Measurements from ENCODE around the gene BTBD9.
"Not testable (repeated sequence)": the region's sequence is repeated elsewhere in the genome, so short reads cannot be mapped to it uniquely, and the experiment has no call there.

The BTBD9 gene

DNA sequence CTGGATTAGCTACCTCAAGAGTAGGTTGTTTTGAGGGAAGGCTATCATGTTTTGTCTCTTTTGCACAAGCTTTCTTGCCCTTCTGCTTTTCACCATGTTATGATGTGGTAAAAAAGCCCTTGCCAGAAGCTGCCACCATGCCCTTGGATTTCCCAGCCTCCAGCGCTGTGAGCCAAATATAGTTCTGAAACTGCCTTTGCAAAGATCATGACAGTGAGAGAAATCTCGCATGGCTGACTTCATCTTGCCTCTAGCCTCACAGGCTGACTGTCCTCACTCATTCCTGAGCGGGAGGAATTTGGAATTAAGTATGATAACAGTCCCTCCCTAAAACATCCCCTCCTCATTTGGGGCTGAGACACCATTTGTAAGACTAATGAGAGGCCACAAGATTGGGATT, 207.7 kb downstream of the BTBD9 start:
- H3K4me3 ChIP-seq (replicated peaks; ENCODE audit: low read depth, low read length): no peak overlapping the region
- TF ChIP-seq, protein P1, sequence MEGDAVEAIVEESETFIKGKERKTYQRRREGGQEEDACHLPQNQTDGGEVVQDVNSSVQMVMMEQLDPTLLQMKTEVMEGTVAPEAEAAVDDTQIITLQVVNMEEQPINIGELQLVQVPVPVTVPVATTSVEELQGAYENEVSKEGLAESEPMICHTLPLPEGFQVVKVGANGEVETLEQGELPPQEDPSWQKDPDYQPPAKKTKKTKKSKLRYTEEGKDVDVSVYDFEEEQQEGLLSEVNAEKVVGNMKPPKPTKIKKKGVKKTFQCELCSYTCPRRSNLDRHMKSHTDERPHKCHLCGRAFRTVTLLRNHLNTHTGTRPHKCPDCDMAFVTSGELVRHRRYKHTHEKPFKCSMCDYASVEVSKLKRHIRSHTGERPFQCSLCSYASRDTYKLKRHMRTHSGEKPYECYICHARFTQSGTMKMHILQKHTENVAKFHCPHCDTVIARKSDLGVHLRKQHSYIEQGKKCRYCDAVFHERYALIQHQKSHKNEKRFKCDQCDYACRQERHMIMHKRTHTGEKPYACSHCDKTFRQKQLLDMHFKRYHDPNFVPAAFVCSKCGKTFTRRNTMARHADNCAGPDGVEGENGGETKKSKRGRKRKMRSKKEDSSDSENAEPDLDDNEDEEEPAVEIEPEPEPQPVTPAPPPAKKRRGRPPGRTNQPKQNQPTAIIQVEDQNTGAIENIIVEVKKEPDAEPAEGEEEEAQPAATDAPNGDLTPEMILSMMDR (IDR thresholded peaks at IDR 0.05; ENCODE audit: low read length, missing control alignments): no peak
- no peak for DNase-seq (ENCODE audit: low read depth)

DNA sequence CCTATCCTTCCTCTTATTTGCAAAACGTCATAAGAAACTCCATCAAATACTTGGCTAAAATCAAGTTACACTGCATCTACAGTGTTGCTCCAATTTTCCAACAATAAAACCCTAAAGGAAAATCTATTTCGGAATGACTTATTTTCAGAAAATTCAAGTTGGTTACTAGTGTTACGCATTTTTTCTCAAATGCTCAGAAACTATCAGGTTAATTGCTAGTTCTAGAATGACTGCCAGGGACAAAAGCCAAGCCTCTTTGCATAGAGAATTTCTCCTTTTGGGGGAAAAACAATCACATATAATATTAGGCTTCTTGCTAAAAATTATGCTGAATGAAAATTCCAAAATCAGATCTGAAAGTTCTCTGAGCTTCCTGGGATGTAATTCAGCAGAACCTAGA, 210.2 kb downstream of the BTBD9 start:
- DNase-seq (ENCODE audit: low read depth): no peak

DNA sequence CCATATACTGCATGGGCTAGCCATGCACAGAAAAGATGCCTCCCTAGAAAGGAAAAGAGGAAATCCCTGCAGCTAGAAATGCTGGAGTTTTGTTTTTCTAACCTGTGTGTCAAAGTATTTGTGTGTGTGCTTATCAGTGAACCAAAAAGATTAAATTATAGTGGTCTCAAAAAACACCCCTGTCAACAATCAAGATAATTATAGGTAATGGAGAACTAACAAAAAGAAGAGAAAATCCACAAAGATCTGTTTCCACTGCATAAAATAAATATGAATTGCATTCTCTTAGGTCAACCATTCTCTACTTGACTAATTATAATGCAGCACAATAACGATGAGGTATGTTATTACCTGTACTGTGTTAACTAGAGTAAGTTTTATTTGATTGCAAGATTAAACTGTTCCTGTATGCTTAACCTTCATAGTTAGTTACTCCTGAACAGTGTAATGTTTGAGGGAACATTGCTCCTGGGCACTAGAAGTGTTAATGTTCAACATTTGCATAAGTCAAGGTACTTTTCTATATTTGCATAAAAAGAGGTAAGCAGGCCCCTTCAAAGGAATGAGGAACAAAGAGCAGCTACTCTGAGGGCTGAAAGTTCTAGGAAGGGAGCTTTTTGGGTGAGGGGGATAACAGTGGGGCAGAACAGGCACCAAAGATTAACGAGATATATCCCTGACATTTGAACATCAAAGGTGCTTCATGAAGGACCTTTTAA, 212.1 kb downstream of the BTBD9 start:
- H3K4me3 ChIP-seq (replicated peaks; ENCODE audit: low read depth, low read length): no peak overlapping the region
- TF ChIP-seq, protein P1 (IDR thresholded peaks at IDR 0.05; ENCODE audit: low read length, missing control alignments): no peak
- DNase-seq (ENCODE audit: low read depth): no peak

More for the DNA sequence above, 210.2 kb downstream of the BTBD9 start:
- TF ChIP-seq, protein P1 (IDR thresholded peaks at IDR 0.05; ENCODE audit: low read length, missing control alignments): no peak
- no peak overlapping the region for H3K4me3 ChIP-seq (replicated peaks; ENCODE audit: low read depth, low read length)

DNA sequence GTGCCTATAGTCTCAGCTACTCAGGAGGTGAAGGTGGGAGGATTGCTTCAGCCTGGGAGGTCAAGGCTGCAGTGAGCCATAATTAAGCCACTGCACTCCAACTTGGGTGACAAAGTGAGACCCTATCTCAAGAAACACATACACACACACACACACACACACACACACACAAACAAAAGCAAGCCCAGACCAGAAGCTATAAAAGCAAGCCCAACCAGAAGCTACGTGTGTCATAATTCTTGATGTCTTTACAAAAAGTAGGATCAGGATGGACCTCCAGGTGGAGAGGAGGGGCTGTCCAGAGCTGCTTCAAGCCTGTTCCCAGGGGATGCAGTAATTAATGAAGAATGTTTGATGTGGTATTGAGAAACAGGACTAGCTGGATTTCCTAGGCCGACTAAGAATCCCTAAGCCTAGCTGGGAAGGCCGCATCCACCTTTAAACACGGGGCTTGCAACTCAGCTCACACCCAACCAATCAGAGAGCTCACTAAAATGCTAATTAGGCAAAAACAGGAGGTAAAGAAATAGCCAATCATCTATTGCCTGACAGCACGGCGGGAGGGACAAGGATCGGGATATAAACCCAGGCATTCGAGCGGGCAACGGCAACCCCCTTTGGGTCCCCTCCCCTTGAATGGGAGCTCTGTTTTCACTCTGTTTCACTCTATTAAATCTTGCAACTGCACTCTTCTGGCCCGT, 213.8 kb downstream of the BTBD9 start:
- DNase-seq (ENCODE audit: low read depth); H3K4me3 ChIP-seq (replicated peaks; ENCODE audit: low read depth, low read length): not testable (repeated sequence)

DNA sequence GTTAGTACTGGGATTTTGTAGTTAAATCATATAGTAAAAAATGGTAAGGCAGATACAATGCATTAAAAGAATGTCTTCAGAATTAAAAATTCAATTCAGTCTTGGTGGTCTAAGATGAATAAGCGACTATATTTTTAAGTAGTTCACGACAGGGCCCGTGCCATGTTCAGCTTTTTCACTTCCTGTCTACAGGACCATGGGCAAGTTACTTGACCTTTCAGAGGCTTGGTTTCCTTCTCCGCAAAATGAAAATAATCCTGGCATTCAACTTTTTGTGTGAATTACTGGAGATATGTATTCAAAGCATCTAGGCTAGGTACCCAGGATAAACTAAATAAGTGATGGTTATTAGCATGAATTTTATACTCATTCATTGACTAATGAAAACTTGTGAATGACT, 216.0 kb downstream of the BTBD9 start:
- DNase-seq (ENCODE audit: low read depth): no peak
- TF ChIP-seq, protein P1 (IDR thresholded peaks at IDR 0.05; ENCODE audit: low read length, missing control alignments): no peak
- H3K4me3 ChIP-seq (replicated peaks; ENCODE audit: low read depth, low read length): no peak overlapping the region

DNA sequence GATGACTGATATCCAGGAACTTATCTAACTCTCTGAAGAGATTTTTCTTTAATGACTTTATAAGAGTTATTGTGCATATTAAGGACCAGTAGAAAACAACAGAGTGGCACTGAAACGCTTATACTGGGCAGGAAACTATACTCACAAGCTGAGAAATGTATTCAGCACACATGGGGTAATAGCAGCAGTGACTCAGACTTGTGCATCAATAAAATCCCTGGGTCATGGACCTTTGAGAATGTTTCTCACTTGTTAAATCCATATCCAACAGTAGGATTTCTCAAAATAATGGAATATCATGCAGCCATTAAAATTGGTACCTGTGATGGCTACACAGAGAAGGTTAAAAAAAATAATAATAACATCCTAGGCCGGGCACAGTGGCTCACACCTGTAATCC, 219.5 kb downstream of the BTBD9 start:
- DNase-seq (ENCODE audit: low read depth): peak; percentile 10
- no peak overlapping the region for H3K4me3 ChIP-seq (replicated peaks; ENCODE audit: low read depth, low read length)
- TF ChIP-seq, protein P1 (IDR thresholded peaks at IDR 0.05; ENCODE audit: low read length, missing control alignments): no peak

DNA sequence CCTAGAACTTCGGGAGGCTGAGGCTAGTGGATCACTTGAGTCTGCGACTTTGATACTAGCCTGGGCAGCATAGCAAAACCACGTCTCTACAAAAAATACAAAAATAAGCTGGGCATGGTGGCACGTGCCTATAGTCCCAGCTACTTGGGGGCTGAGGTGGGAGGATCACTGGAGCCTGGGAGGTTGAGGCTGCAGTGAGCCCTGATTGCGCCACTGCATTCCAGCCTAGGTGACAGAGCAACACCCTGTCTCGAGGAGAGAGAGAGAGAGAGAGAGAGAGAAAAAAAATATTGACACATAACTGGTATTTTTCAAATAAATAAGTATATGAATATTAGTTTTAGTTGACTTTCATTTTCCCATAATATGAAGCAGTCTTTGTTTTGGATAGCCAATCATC, 222.2 kb downstream of the BTBD9 start:
- DNase-seq (ENCODE audit: low read depth): no peak
- TF ChIP-seq, protein P1 (IDR thresholded peaks at IDR 0.05; ENCODE audit: low read length, missing control alignments): no peak
- no peak overlapping the region for H3K4me3 ChIP-seq (replicated peaks; ENCODE audit: low read depth, low read length)

Data from fibroblast of pulmonary artery (primary cell).